ENCODE results near the gene SGO2.

The SGO2 gene

DNA sequence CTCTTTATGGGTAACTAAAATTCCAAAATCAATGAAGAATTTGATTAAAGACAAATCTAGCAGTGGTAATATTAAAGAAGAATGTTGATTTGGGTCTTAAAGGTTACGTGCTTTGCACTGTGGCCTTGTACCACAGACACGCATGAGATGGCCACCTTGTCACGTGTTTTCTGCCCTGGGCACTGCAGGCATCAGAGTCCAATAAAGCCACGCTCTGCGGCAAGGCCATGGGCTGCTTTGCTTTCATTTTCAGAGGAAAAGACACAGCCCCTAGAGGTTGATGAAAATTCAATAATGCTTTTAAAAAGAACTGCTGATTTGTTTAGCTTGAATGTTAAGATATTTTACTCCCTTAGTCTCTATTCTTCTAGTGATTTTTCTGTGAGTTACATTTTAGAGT, 90.2 kb downstream of the SGO2 start:
- TF ChIP-seq TAF1 (IDR thresholded peaks at IDR 0.05; ENCODE audit: borderline replicate concordance, low read depth, low read length) (no peak), POLR2AphosphoS5 (IDR thresholded peaks at IDR 0.05; ENCODE audit: low read depth, low read length) (no peak), POLR2A (IDR thresholded peaks at IDR 0.05; ENCODE audit: low read depth, low read length) (no peak)
- DNase-seq (ENCODE audit: insufficient read length) (no peak), FAIRE-seq (no peak)

DNA sequence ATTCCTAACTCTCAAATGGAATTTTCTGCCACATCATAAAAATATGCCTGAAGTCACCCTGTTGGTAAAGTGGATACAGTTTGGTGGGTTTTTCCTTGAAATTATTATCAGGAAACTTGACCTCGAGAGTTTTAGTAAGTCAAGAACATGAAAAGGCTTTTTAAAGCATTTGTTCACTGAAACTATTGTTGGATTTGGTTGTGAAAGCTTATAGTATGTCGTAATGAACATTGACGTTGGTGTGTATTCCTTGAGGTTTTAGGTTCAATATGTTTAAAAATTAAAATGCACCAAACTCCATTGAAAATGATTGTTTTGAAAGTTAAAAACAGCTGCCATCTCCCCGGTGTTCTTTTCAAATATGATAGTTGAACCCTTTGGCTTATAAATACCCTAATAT, 90.6 kb downstream of the SGO2 start:
- no peak for FAIRE-seq
- no peak for DNase-seq (ENCODE audit: insufficient read length)
- TF ChIP-seq POLR2A (IDR thresholded peaks at IDR 0.05; ENCODE audit: low read depth, low read length) (no peak), TAF1 (IDR thresholded peaks at IDR 0.05; ENCODE audit: borderline replicate concordance, low read depth, low read length) (no peak), POLR2AphosphoS5 (IDR thresholded peaks at IDR 0.05; ENCODE audit: low read depth, low read length) (no peak)

DNA sequence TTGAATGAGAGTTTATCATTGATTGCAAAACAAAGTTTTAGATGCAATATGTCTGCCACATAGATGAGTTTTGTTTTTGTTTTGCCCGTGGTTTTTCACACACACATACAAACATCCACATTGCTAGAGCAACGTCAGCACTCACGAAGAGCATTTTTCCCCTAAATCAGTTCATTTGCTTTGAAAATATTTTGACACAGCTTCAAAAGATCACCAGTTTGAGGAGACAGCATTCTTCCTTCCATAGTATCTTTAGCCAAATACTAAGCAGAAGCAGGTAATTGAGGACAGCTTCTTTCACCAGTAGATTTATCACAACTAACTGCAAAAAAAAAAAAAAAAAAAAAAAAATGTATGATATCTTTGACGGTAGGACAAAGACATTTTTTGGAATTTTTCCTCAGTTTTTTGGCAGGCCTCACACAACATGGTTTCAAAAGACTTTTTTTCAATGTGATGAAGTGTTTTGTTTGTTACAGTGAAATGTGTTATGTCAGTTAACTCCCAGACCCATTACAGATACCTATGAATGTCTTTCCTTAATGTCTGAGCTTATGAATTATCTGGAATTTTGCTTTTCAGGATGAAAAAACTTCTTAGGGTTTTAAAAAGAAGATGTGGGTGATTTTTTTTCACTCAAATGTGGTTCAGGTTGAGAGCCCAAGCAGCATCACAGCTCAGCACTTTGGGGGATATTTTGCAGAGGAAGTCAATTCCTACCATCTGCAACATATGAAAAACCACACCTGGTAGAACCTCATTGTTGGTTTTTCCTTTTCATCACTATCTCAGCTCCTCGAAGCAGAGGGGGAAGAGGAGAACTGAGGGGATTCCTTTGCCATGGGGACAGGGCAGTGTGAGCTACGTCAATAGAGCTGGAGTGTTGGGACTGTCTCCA, 91.4 kb downstream of the SGO2 start:
- FAIRE-seq (peak; percentile 21), DNase-seq (ENCODE audit: insufficient read length) (no peak)
- TF ChIP-seq POLR2AphosphoS5 (IDR thresholded peaks at IDR 0.05; ENCODE audit: low read depth, low read length) (no peak), POLR2A (IDR thresholded peaks at IDR 0.05; ENCODE audit: low read depth, low read length) (no peak), TAF1 (IDR thresholded peaks at IDR 0.05; ENCODE audit: borderline replicate concordance, low read depth, low read length) (no peak)

DNA sequence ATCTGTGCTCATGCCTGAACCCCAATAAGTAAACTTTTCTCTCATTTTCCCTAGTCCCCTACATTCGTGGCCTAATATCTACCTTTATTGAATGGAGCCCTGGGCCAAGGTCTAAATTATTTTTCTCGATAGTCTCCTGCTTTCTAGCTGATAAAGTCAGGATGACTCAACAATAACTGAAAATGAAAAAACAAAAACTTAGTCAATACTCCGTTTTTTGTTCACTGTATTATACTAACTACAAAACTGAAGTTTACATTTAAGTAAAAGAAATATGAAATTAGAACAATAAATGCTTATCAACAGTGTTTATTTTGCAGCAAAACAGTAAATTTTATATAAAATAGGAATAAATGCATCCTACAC, 92.0 kb downstream of the SGO2 start:
- TF ChIP-seq TAF1 (IDR thresholded peaks at IDR 0.05; ENCODE audit: borderline replicate concordance, low read depth, low read length) = no peak
- TF ChIP-seq POLR2AphosphoS5 (IDR thresholded peaks at IDR 0.05; ENCODE audit: low read depth, low read length) = no peak
- TF ChIP-seq POLR2A (IDR thresholded peaks at IDR 0.05; ENCODE audit: low read depth, low read length) = no peak
- FAIRE-seq (no peak), DNase-seq (ENCODE audit: insufficient read length) (no peak)

DNA sequence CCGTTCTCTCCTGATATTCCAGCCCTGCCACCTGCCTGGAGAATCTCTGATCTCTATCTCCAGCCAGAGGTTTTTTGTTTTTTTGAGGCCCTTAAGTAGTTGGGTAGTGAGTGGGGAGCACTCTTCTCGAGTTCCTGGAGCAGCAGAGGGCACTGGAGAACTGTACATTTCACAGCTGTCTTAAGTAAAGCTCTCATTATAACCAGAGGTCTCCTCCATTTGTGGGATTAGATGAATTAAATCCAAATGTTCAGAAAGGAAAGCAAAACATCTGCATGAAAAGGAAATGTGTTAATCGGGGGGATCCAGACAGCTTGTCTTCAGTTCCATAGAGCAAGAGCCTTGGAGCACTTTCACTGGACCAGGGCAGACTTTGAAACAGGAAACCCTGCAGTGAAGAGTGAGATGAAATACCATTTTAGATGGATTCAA, 92.6 kb downstream of the SGO2 start:
- no peak for DNase-seq (ENCODE audit: insufficient read length)
- TF ChIP-seq POLR2AphosphoS5 (IDR thresholded peaks at IDR 0.05; ENCODE audit: low read depth, low read length) = no peak
- TF ChIP-seq TAF1 (IDR thresholded peaks at IDR 0.05; ENCODE audit: borderline replicate concordance, low read depth, low read length) = no peak
- TF ChIP-seq POLR2A (IDR thresholded peaks at IDR 0.05; ENCODE audit: low read depth, low read length) = no peak
- FAIRE-seq = no peak

DNA sequence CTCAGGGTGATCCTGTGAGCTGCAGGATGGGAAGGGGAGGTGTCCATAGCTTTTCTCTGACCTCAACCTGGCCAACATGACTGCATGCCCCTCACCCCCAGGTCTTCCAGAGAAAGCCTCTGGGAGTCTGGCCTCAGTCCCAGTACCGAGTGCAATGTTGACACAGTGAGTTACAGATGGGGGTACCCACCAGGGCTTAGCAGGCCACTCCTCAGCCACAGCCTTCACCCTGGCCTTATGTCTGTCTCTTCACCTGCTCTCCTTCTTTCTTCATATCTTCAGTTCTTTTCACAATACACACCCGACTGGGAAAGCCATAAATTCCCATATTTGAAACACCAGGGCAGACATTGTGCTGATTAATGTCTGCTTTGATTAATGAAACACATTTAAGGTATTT, 93.3 kb downstream of the SGO2 start:
- DNase-seq (ENCODE audit: insufficient read length) (no peak), FAIRE-seq (no peak)
- TF ChIP-seq TAF1 (IDR thresholded peaks at IDR 0.05; ENCODE audit: borderline replicate concordance, low read depth, low read length) = no peak
- TF ChIP-seq POLR2A (IDR thresholded peaks at IDR 0.05; ENCODE audit: low read depth, low read length) = no peak
- TF ChIP-seq POLR2AphosphoS5 (IDR thresholded peaks at IDR 0.05; ENCODE audit: low read depth, low read length) = no peak

DNA sequence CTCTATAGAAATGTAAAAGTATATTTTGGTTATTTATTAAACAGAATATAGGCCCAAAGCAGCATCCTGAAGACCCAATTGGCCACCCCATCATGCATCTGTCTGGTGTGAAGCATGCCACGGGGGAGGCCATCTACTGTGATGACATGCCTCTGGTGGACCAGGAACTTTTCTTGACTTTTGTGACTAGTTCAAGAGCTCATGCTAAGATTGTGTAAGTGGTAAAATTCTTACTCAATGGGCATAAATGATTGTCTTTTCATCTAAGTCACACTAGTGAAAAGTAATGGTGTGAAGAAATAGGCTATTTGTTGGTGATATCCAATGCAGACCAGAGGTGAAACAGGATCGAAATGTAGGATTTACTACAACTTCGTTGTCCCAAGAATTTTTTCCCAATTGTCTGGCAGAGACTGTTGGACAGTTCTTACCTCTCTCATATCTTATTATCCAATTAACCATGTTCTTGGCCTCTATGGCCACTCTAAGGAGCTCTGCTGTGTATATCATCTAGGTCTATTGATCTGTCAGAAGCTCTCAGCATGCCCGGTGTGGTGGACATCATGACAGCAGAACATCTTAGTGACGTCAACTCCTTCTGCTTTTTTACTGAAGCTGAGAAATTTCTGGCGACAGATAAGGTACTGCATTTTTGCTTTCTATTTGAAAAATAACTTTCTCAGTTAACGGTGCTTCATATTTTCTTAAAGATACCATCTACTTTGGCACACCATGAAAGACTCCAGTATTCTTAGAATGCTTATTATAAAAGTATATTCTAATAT, 94.8 kb downstream of the SGO2 start:
- no peak for TF ChIP-seq POLR2AphosphoS5 (IDR thresholded peaks at IDR 0.05; ENCODE audit: low read depth, low read length)
- TF ChIP-seq TAF1 (IDR thresholded peaks at IDR 0.05; ENCODE audit: borderline replicate concordance, low read depth, low read length) = no peak
- no peak for TF ChIP-seq POLR2A (IDR thresholded peaks at IDR 0.05; ENCODE audit: low read depth, low read length)
- DNase-seq (ENCODE audit: insufficient read length) (no peak), FAIRE-seq (no peak)

DNA sequence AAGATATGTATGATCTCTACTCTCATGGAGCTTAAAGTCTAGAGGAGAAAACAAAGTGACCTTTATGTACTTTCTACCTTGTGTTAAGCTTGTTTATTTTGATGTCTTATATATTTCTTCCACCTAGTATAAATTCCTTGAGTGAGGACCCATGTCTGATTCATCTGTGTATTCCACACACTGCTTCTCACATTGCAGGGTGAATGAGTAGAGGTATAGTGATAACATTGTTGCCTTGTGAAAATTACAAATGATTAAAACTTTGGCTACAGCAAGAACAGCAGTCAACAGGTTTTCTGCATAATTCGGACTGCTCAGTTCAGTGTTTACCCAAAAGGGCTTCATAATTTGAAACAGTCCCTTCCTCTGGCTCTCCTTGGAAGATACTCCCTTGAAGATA, 96.1 kb downstream of the SGO2 start:
- TF ChIP-seq POLR2A (IDR thresholded peaks at IDR 0.05; ENCODE audit: low read depth, low read length) (no peak), TAF1 (IDR thresholded peaks at IDR 0.05; ENCODE audit: borderline replicate concordance, low read depth, low read length) (no peak), POLR2AphosphoS5 (IDR thresholded peaks at IDR 0.05; ENCODE audit: low read depth, low read length) (no peak)
- DNase-seq (ENCODE audit: insufficient read length) (no peak), FAIRE-seq (no peak)

DNA sequence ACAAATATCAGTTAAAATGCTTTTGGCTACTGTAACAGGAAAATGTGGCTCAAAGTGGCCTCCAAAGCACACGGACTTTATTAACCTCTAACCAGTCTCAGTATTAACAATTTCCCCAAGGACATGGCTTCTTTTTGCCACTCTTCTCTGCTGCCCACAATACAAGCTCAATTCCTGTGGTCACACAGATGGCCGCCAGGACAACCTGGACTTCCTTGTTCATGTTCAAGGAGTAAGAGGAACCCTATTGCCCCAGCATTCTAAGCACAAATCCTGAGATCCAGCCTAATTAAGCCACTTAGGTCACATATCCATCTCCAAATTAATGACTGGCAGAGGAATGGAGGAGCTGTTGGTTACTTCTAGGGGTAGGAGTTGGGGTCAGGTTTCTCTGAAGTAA, 98.0 kb downstream of the SGO2 start:
- TF ChIP-seq TAF1 (IDR thresholded peaks at IDR 0.05; ENCODE audit: borderline replicate concordance, low read depth, low read length) (no peak), POLR2A (IDR thresholded peaks at IDR 0.05; ENCODE audit: low read depth, low read length) (no peak), POLR2AphosphoS5 (IDR thresholded peaks at IDR 0.05; ENCODE audit: low read depth, low read length) (no peak)
- FAIRE-seq (no peak), DNase-seq (ENCODE audit: insufficient read length) (no peak)

DNA sequence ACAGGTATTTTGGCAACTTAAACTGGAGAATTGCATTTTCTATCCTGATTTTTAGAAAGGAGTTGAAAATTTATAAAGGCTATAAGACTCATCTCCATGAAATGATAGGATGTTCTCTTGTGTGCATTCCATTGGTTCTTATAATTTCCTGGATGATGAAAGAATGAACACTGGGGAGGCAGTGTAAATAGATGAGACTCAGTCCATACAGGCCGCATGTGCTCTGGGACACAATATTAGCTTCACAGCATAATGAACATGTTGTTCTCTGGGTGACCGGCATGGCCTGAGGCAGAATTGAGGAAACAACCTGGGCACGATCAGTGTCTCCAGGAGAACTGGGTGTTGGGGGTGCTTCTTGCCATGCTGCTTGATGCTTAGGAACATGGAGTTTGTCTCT, 98.7 kb downstream of the SGO2 start:
- no peak for DNase-seq (ENCODE audit: insufficient read length)
- no peak for FAIRE-seq
- TF ChIP-seq POLR2A (IDR thresholded peaks at IDR 0.05; ENCODE audit: low read depth, low read length) = no peak
- no peak for TF ChIP-seq TAF1 (IDR thresholded peaks at IDR 0.05; ENCODE audit: borderline replicate concordance, low read depth, low read length)
- TF ChIP-seq POLR2AphosphoS5 (IDR thresholded peaks at IDR 0.05; ENCODE audit: low read depth, low read length) = no peak

DNA sequence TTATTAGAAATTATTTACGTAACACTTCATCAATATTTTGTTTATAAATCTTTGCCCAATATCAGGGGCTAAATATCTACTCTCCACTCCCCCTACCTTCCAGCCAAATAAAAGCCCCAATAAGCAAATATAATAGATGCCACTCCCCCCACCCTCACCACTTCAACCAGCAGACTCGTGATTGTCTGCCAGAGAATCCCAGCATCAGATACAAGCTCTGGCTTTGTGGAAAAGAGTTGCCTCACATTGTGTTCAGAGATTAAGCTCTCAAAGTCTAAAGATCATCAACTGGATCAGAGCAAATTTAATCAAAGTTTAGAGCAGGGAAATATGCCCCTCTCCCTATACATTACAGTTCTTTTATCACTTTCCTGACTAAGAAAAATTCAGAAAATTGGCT, 99.3 kb downstream of the SGO2 start:
- no peak for FAIRE-seq
- no peak for TF ChIP-seq POLR2A (IDR thresholded peaks at IDR 0.05; ENCODE audit: low read depth, low read length)
- no peak for TF ChIP-seq TAF1 (IDR thresholded peaks at IDR 0.05; ENCODE audit: borderline replicate concordance, low read depth, low read length)
- TF ChIP-seq POLR2AphosphoS5 (IDR thresholded peaks at IDR 0.05; ENCODE audit: low read depth, low read length) = no peak
- DNase-seq (ENCODE audit: insufficient read length) = no peak

All from GM12892 (cell line).